OCI-LY1 (cell line): ENCODE data around the gene DNM2.
"Not testable (repeated sequence)": the region's sequence is repeated elsewhere in the genome, so short reads cannot be mapped to it uniquely, and the experiment has no call there.

Experiments
- H2AFZ ChIP-seq: fragments of 200-600 bp; sonication (generic), shearing (Covaris generic); 2 replicates; pipeline ENCODE4 v1.6.0; 2014; ENCODE audit warnings: antibody characterized with exemption, mild to moderate bottlenecking, low read length
- H3F3A ChIP-seq: fragments of 200-600 bp; sonication (generic), shearing (Covaris generic); 2 replicates; pipeline ENCODE4 v1.6.0; 2014; ENCODE audit warnings: mild to moderate bottlenecking, antibody characterized with exemption, low read length, moderate library complexity; ENCODE audit not compliant: insufficient read depth
- H3K27ac ChIP-seq: fragments of 200-600 bp; sonication (generic); 2 replicates; pipeline ENCODE4 v1.5.1; 2014; ENCODE audit warnings: low read length, mixed run types, mild to moderate bottlenecking, low read depth; ENCODE audit not compliant: poor library complexity, severe bottlenecking
- H3K27me3 ChIP-seq: fragments of 200-600 bp; sonication (generic); 2 replicates; pipeline ENCODE4 v1.6.0; 2014; ENCODE audit warnings: antibody characterized with exemption, mild to moderate bottlenecking, low read length, moderate library complexity; ENCODE audit not compliant: insufficient read depth
- H3K36me3 ChIP-seq: fragments of 200-600 bp; sonication (generic); 2 replicates; pipeline ENCODE4 v1.6.1; 2014; ENCODE audit warnings: mild to moderate bottlenecking, antibody characterized with exemption, low read length, moderate library complexity, mixed read lengths; ENCODE audit not compliant: insufficient read depth
- H3K4me1 ChIP-seq: fragments of 200-600 bp; sonication (generic); 2 replicates; pipeline ENCODE4 v1.5.1; 2014; ENCODE audit warnings: mild to moderate bottlenecking, low read length, moderate library complexity; ENCODE audit not compliant: insufficient read depth, severe bottlenecking
- H3K4me2 ChIP-seq: fragments of 200-600 bp; sonication (generic), shearing (Covaris generic); 2 replicates; pipeline ENCODE4 v1.6.1; 2014; ENCODE audit warnings: low read length
- H3K4me3 ChIP-seq: fragments of 200-600 bp; sonication (generic); 2 replicates; pipeline ENCODE4 v1.5.1; 2014; ENCODE audit warnings: low read length, low read depth, mild to moderate bottlenecking, mixed read lengths; ENCODE audit not compliant: poor library complexity, severe bottlenecking
- H3K79me2 ChIP-seq: fragments of 200-600 bp; shearing (Covaris generic); 2 replicates; pipeline ENCODE4 v1.6.1; 2016; ENCODE audit warnings: mixed run types, low read length, mixed read lengths; ENCODE audit not compliant: insufficient read depth
- H3K9ac ChIP-seq: fragments of 200-600 bp; sonication (generic), shearing (Covaris generic); 2 replicates; pipeline ENCODE4 v1.6.1; 2014; ENCODE audit warnings: mild to moderate bottlenecking, low read length, mixed read lengths
- H3K9me2 ChIP-seq: fragments of 200-600 bp; sonication (generic), shearing (Covaris generic); 2 replicates; pipeline ENCODE4 v1.6.1; 2014; ENCODE audit warnings: low read depth, mild to moderate bottlenecking, low read length, mixed read lengths
- H3K9me3 ChIP-seq: fragments of 200-600 bp; shearing (Covaris generic); 2 replicates; pipeline ENCODE4 v1.6.1; 2014; ENCODE audit warnings: low read length, mixed read lengths
- H4K20me1 ChIP-seq: fragments of 200-600 bp; sonication (generic), shearing (Covaris generic); 2 replicates; pipeline ENCODE4 v1.6.0; 2016; ENCODE audit warnings: mild to moderate bottlenecking, low read length; ENCODE audit not compliant: insufficient read depth
- CTCF ChIP-seq: fragments of 200-600 bp; sonication (generic), shearing (Covaris generic); IDR thresholded peaks from 2 replicates; pipeline ENCODE4 v1.5.1; 2017; ENCODE audit warnings: mild to moderate bottlenecking, antibody characterized with exemption, low read length, moderate library complexity, mixed read lengths
- EZH2 ChIP-seq: fragments of 200-600 bp; sonication (generic), shearing (Covaris generic); IDR thresholded peaks from 2 replicates; pipeline ENCODE4 v1.8.0; 2017; ENCODE audit warnings: borderline replicate concordance, mixed run types, mild to moderate bottlenecking, antibody characterized with exemption, low read length, moderate library complexity, mixed read lengths

Gene DNM2

GRCh38 chr19:10752913-10753704 is 35.2 kb downstream of the DNM2 start:
- Histone ChIP-seq H3K36me3 (peaks cover 5% of the 10 kb centered on the region; the same call in 1 of the 2 replicates), H2AFZ (no peak overlapping the region), H3K4me1 (peaks cover 5% of the 10 kb centered on the region), H3K4me3 (no peak overlapping the region), H3K9me3 (no peaks in the 10 kb centered on the region), H3K9me2 (no peaks in the 10 kb centered on the region), H3K9ac (no peak overlapping the region), H4K20me1 (no peaks in the 10 kb centered on the region), H3K4me2 (no peak overlapping the region), H3K27ac (no peak overlapping the region), H3K27me3 (no peaks in the 10 kb centered on the region), H3K79me2 (peaks cover 14% of the 10 kb centered on the region), H3F3A (no peaks in the 10 kb centered on the region)
- TF ChIP-seq CTCF (no peak), EZH2 (no peak)

- Histone ChIP-seq H3K4me1 (peaks cover 25% of the 10 kb centered on the region), H2AFZ (no peak overlapping the region), H3K79me2 (peaks cover 6% of the 10 kb centered on the region; the same call in 1 of the 2 replicates), H3K9me2 (no peaks in the 10 kb centered on the region), H3K27ac (no peak overlapping the region), H3K27me3 (no peaks in the 10 kb centered on the region), H3K4me3 (no peak overlapping the region), H3K9ac (no peak overlapping the region), H3K36me3 (peaks cover 9% of the 10 kb centered on the region; the same call in 1 of the 2 replicates), H3K4me2 (no peak overlapping the region), H4K20me1 (no peaks in the 10 kb centered on the region), H3K9me3 (no peaks in the 10 kb centered on the region), H3F3A (no peaks in the 10 kb centered on the region; the same call in 1 of the 2 replicates)
- TF ChIP-seq EZH2 (no peak), CTCF (no peak)
These were observed 38.5 kb downstream of the DNM2 start for GRCh38 chr19:10756371-10756770.

GRCh38 chr19:10756791-10757190 is 38.9 kb downstream of the DNM2 start:
- no peak overlapping the region for H2AFZ ChIP-seq
- no peaks in the 10 kb centered on the region; the same call in 1 of the 2 replicates for H3F3A ChIP-seq
- no peaks in the 10 kb centered on the region for H3K9me2 ChIP-seq
- H3K79me2 ChIP-seq: peaks cover 6% of the 10 kb centered on the region; the same call in 1 of the 2 replicates
- H3K4me2 ChIP-seq: no peak overlapping the region
- no peaks in the 10 kb centered on the region for H4K20me1 ChIP-seq
- no peaks in the 10 kb centered on the region for H3K9me3 ChIP-seq
- H3K36me3 ChIP-seq: peaks cover 13% of the 10 kb centered on the region; the same call in 1 of the 2 replicates
- no peak overlapping the region for H3K27ac ChIP-seq
- H3K4me1 ChIP-seq: peaks cover 25% of the 10 kb centered on the region
- H3K4me3 ChIP-seq: no peak overlapping the region
- no peak overlapping the region for H3K9ac ChIP-seq
- TF ChIP-seq EZH2 (no peak), CTCF (no peak)
- no peaks in the 10 kb centered on the region for H3K27me3 ChIP-seq

- H3K79me2 ChIP-seq, H3K4me3 ChIP-seq, H3K4me2 ChIP-seq, H3K27ac ChIP-seq, H4K20me1 ChIP-seq, H3K9me2 ChIP-seq, H3K9me3 ChIP-seq, H3K27me3 ChIP-seq, H2AFZ ChIP-seq, H3K9ac ChIP-seq, H3F3A ChIP-seq: not testable (repeated sequence)
- Histone ChIP-seq H3K36me3 (peaks cover 21% of the 10 kb centered on the region; the same call in 1 of the 2 replicates), H3K4me1 (peaks cover 20% of the 10 kb centered on the region)
These were observed 40.2 kb downstream of the DNM2 start for GRCh38 chr19:10758050-10758449.
